ENCODE measurements around the gene OR1J1. TPM values are rescaled to one million over a fixed set of nuclear protein-coding genes. Genes with fewer than 3 reads are reported as not detected.
A peak's percentile ranks its signal among the peaks of the same experiment; 100 is the strongest.

OR1J1 gene
- total RNA-seq, 1 donor from 2014 or later = not detected

GRCh38 chr9:122445155-122445749 lies 32.5 kb downstream of the OR1J1 start:
- DNase-seq (ENCODE audit: low read depth) = peak; percentile 37

GRCh38 chr9:122444041-122444733 lies 33.5 kb downstream of the OR1J1 start:
- DNase-seq (ENCODE audit: low read depth) = no peak

GRCh38 chr9:122442568-122442967 lies 35.2 kb downstream of the OR1J1 start:
- no peak for DNase-seq (ENCODE audit: low read depth)

Other genes starting within 250 kb of the OR1J1 start
- 0.10 and 0.17 TPM in 2 replicates for gene LHX6, start 249.0 kb downstream of the OR1J1 start, total RNA-seq
- 14.9 and 16.0 TPM in 2 replicates for gene RBM18, start 213.1 kb downstream of the OR1J1 start, total RNA-seq
- 41.2 and 45.4 TPM in 2 replicates for gene MRRF, start 213.0 kb downstream of the OR1J1 start, total RNA-seq
- gene PTGS1, start 106.9 kb downstream of the OR1J1 start, total RNA-seq = 1.9 and 2.4 TPM in 2 replicates
- gene OR1J2, start 32.9 kb upstream of the OR1J1 start, total RNA-seq = not detected in 2 replicates
- not detected in 2 replicates for gene OR1J4, start 41.2 kb upstream of the OR1J1 start, total RNA-seq
- not detected in 2 replicates for gene OR1N1, start 49.4 kb upstream of the OR1J1 start, total RNA-seq
- not detected in 2 replicates for gene OR1N2, start 75.2 kb upstream of the OR1J1 start, total RNA-seq
- gene OR1L8, start 105.5 kb upstream of the OR1J1 start, total RNA-seq = not detected in 2 replicates
- gene OR1Q1, start 136.8 kb upstream of the OR1J1 start, total RNA-seq = not detected in 2 replicates
- gene OR1B1, start 179.7 kb upstream of the OR1J1 start, total RNA-seq = not detected in 2 replicates
- gene OR1L1, start 183.8 kb upstream of the OR1J1 start, total RNA-seq = not detected in 2 replicates
- not detected in 2 replicates for gene OR1L3, start 197.2 kb upstream of the OR1J1 start, total RNA-seq
- gene OR1L4, start 246.1 kb upstream of the OR1J1 start, total RNA-seq = not detected in 2 replicates